VCaP (cell line): ENCODE results near the gene LYZ.

ENCODE experiments used
- H3K27ac ChIP-seq: fragments of 450-650 bp; 2 replicates; pipeline ENCODE4 v1.5.1; 2017
- TF ChIP-seq, protein P1 (sequence below): fragments of 450-650 bp; conservative IDR thresholded peaks from 2 replicates; pipeline ENCODE4 v1.5.1; 2017; ENCODE audit warnings: mild to moderate bottlenecking, moderate library complexity

The LYZ gene

DNA sequence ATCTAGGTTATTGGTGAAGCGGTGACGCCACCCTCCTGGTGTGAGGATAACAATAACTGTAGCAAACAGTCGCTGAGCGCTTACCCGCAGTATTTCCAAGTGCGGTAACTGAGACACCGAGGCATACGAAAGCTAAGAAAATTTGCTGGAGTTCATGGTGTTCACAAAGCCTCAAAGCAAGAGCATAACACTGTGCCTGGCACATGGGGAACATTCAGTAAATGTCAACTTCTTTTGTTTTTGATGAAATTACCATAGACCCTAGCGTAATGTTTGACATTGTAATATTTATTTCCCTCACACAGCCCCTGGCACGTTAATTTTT is 12.1 kb downstream of the LYZ start:
- TF ChIP-seq, protein P1, sequence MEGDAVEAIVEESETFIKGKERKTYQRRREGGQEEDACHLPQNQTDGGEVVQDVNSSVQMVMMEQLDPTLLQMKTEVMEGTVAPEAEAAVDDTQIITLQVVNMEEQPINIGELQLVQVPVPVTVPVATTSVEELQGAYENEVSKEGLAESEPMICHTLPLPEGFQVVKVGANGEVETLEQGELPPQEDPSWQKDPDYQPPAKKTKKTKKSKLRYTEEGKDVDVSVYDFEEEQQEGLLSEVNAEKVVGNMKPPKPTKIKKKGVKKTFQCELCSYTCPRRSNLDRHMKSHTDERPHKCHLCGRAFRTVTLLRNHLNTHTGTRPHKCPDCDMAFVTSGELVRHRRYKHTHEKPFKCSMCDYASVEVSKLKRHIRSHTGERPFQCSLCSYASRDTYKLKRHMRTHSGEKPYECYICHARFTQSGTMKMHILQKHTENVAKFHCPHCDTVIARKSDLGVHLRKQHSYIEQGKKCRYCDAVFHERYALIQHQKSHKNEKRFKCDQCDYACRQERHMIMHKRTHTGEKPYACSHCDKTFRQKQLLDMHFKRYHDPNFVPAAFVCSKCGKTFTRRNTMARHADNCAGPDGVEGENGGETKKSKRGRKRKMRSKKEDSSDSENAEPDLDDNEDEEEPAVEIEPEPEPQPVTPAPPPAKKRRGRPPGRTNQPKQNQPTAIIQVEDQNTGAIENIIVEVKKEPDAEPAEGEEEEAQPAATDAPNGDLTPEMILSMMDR, result no peak
- H3K27ac ChIP-seq, result peak overlapping the region; percentile 98

DNA sequence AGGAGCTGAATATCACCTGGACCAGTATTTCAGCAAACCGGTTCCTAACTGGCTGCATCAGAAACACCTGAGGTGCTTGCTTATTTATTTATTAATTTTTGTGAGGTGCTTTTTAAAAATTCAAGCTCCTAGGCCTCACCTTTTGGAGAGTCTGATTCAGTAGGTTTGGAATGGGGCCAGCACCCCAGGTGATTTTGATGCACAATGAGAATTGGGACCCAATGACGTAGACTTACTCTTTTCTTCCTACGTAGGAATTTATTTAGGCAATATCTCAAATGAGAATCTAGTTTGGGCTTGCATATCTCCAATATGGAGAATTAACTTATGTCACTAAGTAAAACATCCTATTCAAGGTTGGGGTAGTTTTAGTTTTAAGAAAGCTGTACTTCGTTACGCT is 18.6 kb downstream of the LYZ start:
- TF ChIP-seq, protein P1, result no peak
- H3K27ac ChIP-seq, result no peak overlapping the region; the same call in 1 of the 2 replicates

DNA sequence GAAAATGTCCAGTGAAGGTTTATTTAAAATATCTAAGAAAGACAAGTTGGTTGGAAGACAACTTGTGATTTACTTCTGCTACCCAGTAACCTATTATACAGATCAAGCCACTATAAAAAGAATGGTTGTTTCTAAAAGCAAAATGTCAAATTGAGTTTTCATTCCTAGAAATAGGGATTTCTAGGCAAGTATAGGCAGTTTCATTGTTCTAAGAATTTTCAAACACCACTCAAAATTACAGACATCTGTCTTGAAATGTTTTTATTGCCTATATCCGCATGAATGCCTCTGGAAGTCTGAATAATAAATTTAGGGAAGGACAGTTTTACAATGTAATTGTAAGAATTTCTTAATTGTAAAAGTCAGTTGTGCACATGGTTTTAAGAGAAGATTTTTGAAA is 20.0 kb downstream of the LYZ start:
- no peak overlapping the region for H3K27ac ChIP-seq
- TF ChIP-seq, protein P1, result no peak

DNA sequence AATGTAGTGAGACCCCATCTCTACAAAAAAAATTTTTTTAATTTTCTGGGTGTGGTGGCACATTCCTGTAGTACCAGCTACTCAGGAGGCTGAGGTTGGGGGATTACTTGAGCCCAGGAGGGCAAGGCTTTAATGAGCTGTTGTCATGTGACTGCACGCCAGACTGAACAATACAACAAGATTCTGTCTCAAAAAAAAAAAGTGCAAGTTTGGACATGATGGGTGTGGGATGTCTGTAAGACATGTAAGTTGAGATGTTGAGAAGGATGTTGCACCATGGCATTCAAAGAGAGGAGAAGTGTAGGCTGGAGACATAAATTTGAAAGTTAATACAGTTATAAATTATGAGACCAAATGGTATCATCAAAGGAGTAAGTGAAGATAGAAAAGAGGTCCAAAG is 34.9 kb downstream of the LYZ start:
- TF ChIP-seq, protein P1, result no peak
- H3K27ac ChIP-seq, result no peak overlapping the region

DNA sequence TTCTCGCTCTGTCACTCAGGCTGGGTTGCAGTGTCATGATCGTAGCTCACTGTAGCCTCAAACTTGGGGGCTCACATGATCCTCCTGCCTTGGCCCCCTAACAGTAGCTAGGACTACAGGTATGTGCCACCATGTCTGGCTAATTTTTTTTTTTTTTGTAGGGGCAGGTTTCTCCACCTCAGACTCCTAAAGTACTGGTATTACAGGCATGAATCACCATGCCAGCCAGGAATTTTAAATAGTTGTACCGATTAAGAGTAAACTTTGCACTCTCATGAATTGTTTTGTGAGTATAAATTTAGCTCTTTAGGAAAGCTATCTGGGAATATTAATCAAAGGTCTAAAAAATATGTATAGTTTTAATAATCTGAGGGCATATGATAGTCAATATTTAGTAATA is 36.9 kb downstream of the LYZ start:
- TF ChIP-seq, protein P1, result no peak
- no peak overlapping the region for H3K27ac ChIP-seq

DNA sequence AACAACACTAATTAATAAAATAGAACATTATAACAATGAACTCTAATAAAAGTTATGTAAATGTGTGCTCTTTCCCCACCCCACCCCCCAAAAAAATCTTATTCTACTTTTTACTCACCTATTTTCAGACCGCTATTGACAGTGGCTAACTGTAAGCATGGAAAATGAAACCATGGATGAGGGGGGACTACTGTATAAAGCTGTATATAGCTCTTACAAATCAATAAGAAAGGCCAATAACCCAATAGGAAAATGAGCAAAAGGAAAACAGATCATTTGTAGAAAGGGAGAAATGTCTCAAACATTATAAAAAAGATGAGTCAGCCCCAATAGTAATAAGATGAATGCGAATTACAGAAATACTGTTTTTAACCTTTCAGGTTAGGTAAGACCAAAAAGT is 38.7 kb downstream of the LYZ start:
- TF ChIP-seq, protein P1, result no peak
- H3K27ac ChIP-seq, result no peak overlapping the region

DNA sequence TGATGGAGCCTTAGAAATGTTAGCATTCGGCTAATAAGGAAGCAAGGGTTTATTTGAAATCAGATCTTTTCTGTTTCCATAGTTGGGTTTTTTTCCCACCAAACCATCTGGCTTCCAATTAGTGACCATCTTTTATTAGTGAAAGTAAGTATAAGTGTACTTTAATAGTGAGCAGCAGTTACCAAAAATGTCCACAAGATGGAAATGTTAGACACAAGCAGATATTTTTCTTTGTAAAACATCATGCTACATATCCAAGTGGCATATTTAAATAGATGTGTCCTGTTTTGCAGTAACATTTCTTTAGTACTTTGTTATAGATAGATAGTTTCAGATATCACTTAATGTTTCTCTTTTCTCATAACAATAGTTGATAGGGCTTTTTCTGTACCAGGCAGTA is 40.2 kb downstream of the LYZ start:
- no peak overlapping the region for H3K27ac ChIP-seq
- TF ChIP-seq, protein P1, result peak; percentile 86

DNA sequence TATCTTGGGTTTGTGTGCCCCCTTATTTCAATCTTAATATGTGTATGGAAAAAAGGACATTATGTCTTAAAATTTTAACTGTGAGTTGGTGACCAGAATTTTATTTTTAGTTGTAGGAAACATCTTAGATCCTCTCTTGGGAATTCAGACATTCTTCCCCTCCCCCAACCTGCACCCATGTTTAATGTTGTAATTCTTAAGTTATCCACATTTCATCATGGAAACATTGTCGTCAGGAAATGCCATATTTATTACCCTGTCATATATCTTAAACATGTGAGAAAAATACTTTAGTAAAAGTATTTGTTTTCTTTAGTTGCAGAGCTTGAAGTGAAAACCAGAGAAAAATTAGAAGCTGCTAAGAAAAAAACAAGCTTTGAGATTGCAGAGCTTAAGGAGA is 41.6 kb downstream of the LYZ start:
- H3K27ac ChIP-seq, result no peak overlapping the region
- TF ChIP-seq, protein P1, result no peak
